H9 (cell line): ENCODE data around the gene GAK. TPM values are rescaled to one million over a fixed set of nuclear protein-coding genes. Genes with fewer than 3 reads are reported as not detected.

Experiments
- DNase-seq: peaks from one replicate; pipeline ENCODE4 v3.0.0-alpha.2; 2017
- H2AFZ ChIP-seq: one replicate; pipeline ENCODE4 v1.6.1; 2013; ENCODE audit warnings: mild to moderate bottlenecking, low read length, control low read depth, moderate library complexity
- H2AK5ac ChIP-seq: 2 replicates; pipeline ENCODE4 v1.6.1; 2013; ENCODE audit warnings: low read length, control low read depth, mixed read lengths; ENCODE audit not compliant: insufficient read length
- H2BK120ac ChIP-seq: one replicate; pipeline ENCODE4 v1.6.1; 2013; ENCODE audit warnings: low read depth, mild to moderate bottlenecking, low read length, control low read depth, inconsistent platforms; ENCODE audit not compliant: poor library complexity, severe bottlenecking
- H2BK12ac ChIP-seq: 2 replicates; pipeline ENCODE4 v1.6.1; 2013; ENCODE audit warnings: low read length, control low read depth, mixed read lengths, low read depth; ENCODE audit not compliant: insufficient read length
- H2BK15ac ChIP-seq: 2 replicates; pipeline ENCODE4 v1.6.1; 2013; ENCODE audit warnings: low read depth, low read length, control low read depth
- H2BK20ac ChIP-seq: one replicate; pipeline ENCODE4 v1.6.1; 2013; ENCODE audit warnings: low read depth, mild to moderate bottlenecking, low read length, control low read depth, inconsistent platforms; ENCODE audit not compliant: poor library complexity, severe bottlenecking
- H2BK5ac ChIP-seq: 2 replicates; pipeline ENCODE4 v1.6.1; 2013; ENCODE audit warnings: low read length, control low read depth, mixed read lengths; ENCODE audit not compliant: insufficient read length
- H3K14ac ChIP-seq: 2 replicates; pipeline ENCODE4 v1.6.1; 2013; ENCODE audit warnings: low read length, control low read depth; ENCODE audit not compliant: insufficient read depth
- H3K18ac ChIP-seq: 2 replicates; pipeline ENCODE4 v1.6.1; 2013; ENCODE audit warnings: low read depth, mild to moderate bottlenecking, mixed read lengths, low read length, control low read depth; ENCODE audit not compliant: insufficient read length
- H3K23ac ChIP-seq: 2 replicates; pipeline ENCODE4 v1.6.1; 2013; ENCODE audit warnings: low read length, control low read depth, mixed read lengths, low read depth; ENCODE audit not compliant: insufficient read length
- H3K23me2 ChIP-seq: 2 replicates; pipeline ENCODE4 v1.6.1; 2013; ENCODE audit warnings: low read depth, mild to moderate bottlenecking, mixed read lengths, low read length, control low read depth; ENCODE audit not compliant: insufficient read length, poor library complexity, severe bottlenecking
- H3K27ac ChIP-seq: 2 replicates; pipeline ENCODE4 v1.5.1; 2013; ENCODE audit warnings: low read length, control low read depth, mixed read lengths, low read depth; ENCODE audit not compliant: insufficient read length
- H3K27me3 ChIP-seq: 2 replicates; pipeline ENCODE4 v1.6.1; 2013; ENCODE audit warnings: low read length, control low read depth, inconsistent platforms; ENCODE audit not compliant: insufficient read depth
- H3K4ac ChIP-seq: 2 replicates; pipeline ENCODE4 v1.6.1; 2013; ENCODE audit warnings: low read depth, mild to moderate bottlenecking, control low read depth, inconsistent platforms, low read length, moderate library complexity
- H3K4me1 ChIP-seq: 2 replicates; pipeline ENCODE4 v1.6.1; 2013; ENCODE audit warnings: low read length, control low read depth, inconsistent platforms; ENCODE audit not compliant: insufficient read depth
- H3K4me2 ChIP-seq: 2 replicates; pipeline ENCODE4 v1.6.1; 2013; ENCODE audit warnings: low read length, control low read depth, mixed read lengths; ENCODE audit not compliant: insufficient read length, insufficient read depth
- H3K56ac ChIP-seq: 2 replicates; pipeline ENCODE4 v1.6.1; 2013; ENCODE audit warnings: low read depth, mild to moderate bottlenecking, mixed read lengths, low read length, control low read depth; ENCODE audit not compliant: insufficient read length
- H3K79me1 ChIP-seq: 2 replicates; pipeline ENCODE4 v1.6.1; 2013; ENCODE audit warnings: low read depth, mild to moderate bottlenecking, moderate library complexity, low read length, control low read depth, inconsistent platforms; ENCODE audit not compliant: insufficient read depth, poor library complexity, severe bottlenecking
- H3K79me2 ChIP-seq: 2 replicates; pipeline ENCODE4 v1.6.1; 2013; ENCODE audit warnings: low read length, control low read depth, inconsistent platforms; ENCODE audit not compliant: insufficient read depth
- H3K9ac ChIP-seq: 2 replicates; pipeline ENCODE4 v1.6.1; 2013; ENCODE audit warnings: low read length, control low read depth, mixed read lengths; ENCODE audit not compliant: insufficient read length; ENCODE audit errors: extremely low read depth
- H3K9me3 ChIP-seq: one replicate; pipeline ENCODE4 v1.6.1; 2013; ENCODE audit warnings: low read depth, low read length, inconsistent platforms; ENCODE audit not compliant: control insufficient read depth
- H3T11ph ChIP-seq: one replicate; pipeline ENCODE4 v1.6.1; 2013; ENCODE audit warnings: mild to moderate bottlenecking, low read length, control low read depth, inconsistent platforms
- H4K20me1 ChIP-seq: one replicate; pipeline ENCODE4 v1.6.1; 2013; ENCODE audit not compliant: control insufficient read depth, insufficient read length, insufficient read depth
- H4K5ac ChIP-seq: 2 replicates; pipeline ENCODE4 v1.6.1; 2013; ENCODE audit warnings: low read depth, mild to moderate bottlenecking, mixed read lengths, low read length, control low read depth; ENCODE audit not compliant: insufficient read length
- H4K8ac ChIP-seq: replicated peaks from 2 replicates; pipeline ENCODE4 v1.6.1; 2013; ENCODE audit warnings: low read length, control low read depth, mixed read lengths, low read depth; ENCODE audit not compliant: insufficient read length
- H4K91ac ChIP-seq: 2 replicates; pipeline ENCODE4 v1.6.1; 2013; ENCODE audit warnings: low read depth, mild to moderate bottlenecking, moderate library complexity, mixed read lengths, low read length, control low read depth; ENCODE audit not compliant: insufficient read length
- H3K27ac Mint-ChIP-seq, 3 experiments: 2 replicates in 2 of 3; 3 replicates in 1 of 3; pipeline ENCODE4 v1.8.0; 2020 to 2021; ENCODE audit warnings: mixed read lengths in 3 of 3, mild to moderate bottlenecking in 1 of 3, moderate library complexity in 1 of 3
- H3K27me3 Mint-ChIP-seq: 2 replicates; pipeline ENCODE4 v1.8.0; 2021; ENCODE audit warnings: low read depth, mild to moderate bottlenecking, moderate library complexity, mixed read lengths
- H3K36me3 Mint-ChIP-seq, 3 experiments: 2 replicates in 2 of 3; 3 replicates in 1 of 3; pipeline ENCODE4 v1.8.0; 2020 to 2021; ENCODE audit warnings: low read depth in 3 of 3, mixed read lengths in 3 of 3; ENCODE audit not compliant: insufficient read depth in 1 of 3
- H3K4me1 Mint-ChIP-seq, 2 experiments: 2 replicates each; pipeline ENCODE4 v1.8.0; 2020; ENCODE audit warnings: mixed read lengths in 2 of 2
- H3K4me3 Mint-ChIP-seq, 2 experiments: 2 replicates in 1 of 2; 3 replicates in 1 of 2; pipeline ENCODE4 v1.8.0; 2020 to 2021; ENCODE audit warnings: mild to moderate bottlenecking in 2 of 2, mixed read lengths in 2 of 2, moderate library complexity in 1 of 2
- H3K9me3 Mint-ChIP-seq, 2 experiments: 2 replicates in 1 of 2; 3 replicates in 1 of 2; pipeline ENCODE4 v1.8.0; 2020; ENCODE audit warnings: mild to moderate bottlenecking in 2 of 2, mixed read lengths in 2 of 2, moderate library complexity in 1 of 2
- CTCF ChIP-seq: fragments of 200-600 bp; sonication (generic); conservative IDR thresholded peaks from 3 replicates; pipeline ENCODE4 v1.8.0; 2021; ENCODE audit warnings: antibody characterized with exemption, mild to moderate bottlenecking
- WGBS: extraction: QIAGEN DNeasy Blood & Tissue Kit; methylation state at CpG from one replicate; pipeline ENCODE4 v1.1.7; 2013; ENCODE audit warnings: missing lambda C conversion rate, low lambda C conversion rate, mixed read lengths; ENCODE audit not compliant: insufficient read length; ENCODE audit errors: extremely low coverage; 5-methylcytosine and 5-hydroxymethylcytosine counted together
- total RNA-seq: library from RNA; stranded (reverse); gene quantifications from 2 replicates; pipeline ENCODE4 v1.2.1, GENCODE V29; 2021

The GAK gene
- total RNA-seq, 1 experiment from 2014 or later, result 80.7 TPM

DNA sequence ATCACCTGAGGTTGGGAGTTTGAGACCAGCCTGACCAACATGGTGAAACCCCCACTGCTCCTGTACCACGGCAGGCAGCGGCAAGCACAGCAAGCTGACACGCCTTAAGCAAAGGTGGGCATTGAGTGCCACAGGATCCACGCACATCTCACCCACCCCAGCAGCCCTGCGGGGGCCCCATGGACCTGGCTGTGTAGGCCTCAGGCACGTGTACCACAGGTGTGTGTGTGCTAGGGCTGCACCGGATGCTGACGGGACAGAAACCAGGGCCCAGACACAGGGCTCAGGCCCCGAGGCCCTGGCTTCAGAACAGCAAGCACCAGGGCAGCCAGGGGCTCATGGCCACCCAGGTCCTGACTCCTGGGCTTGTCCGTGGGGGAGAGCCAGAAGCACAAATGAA, 46.8 kb downstream of the GAK start:
- no peak overlapping the region for H3K27ac Mint-ChIP-seq
- no peak overlapping the region for H2BK5ac ChIP-seq
- no peaks in the 10 kb centered on the region for H3K27me3 ChIP-seq

More for the DNA sequence above, 46.8 kb downstream of the GAK start:
- no CpG with 5 or more reads among the region's 10 CpGs for WGBS
- Histone ChIP-seq H3K79me1 (no peaks in the 10 kb centered on the region), H3K79me2 (no peaks in the 10 kb centered on the region), H2BK120ac (no peak overlapping the region), H3T11ph (no peak overlapping the region), H3K56ac (no peak overlapping the region), H2AK5ac (no peak overlapping the region), H2BK12ac (no peak overlapping the region), H3K4ac (no peak overlapping the region), H3K9ac (no peak overlapping the region), H4K20me1 (no peaks in the 10 kb centered on the region), H3K23me2 (no peaks in the 10 kb centered on the region), H2BK20ac (no peak overlapping the region), H3K23ac (no peak overlapping the region), H2BK15ac (no peak overlapping the region), H4K8ac (no peak overlapping the region), H4K91ac (no peak overlapping the region), H3K9me3 (no peaks in the 10 kb centered on the region), H3K4me2 (no peak overlapping the region), H4K5ac (no peak overlapping the region), H3K18ac (no peak overlapping the region), H3K27ac (no peak overlapping the region), H3K14ac (no peak overlapping the region), H3K4me1 (no peaks in the 10 kb centered on the region), H2AFZ (no peak overlapping the region)
- Mint-ChIP-seq H3K27me3 (no peaks in the 10 kb centered on the region), H3K9me3 (peaks cover 2 to 4% of the 10 kb centered on the region in 2 experiments; a peak in 2 of 5 replicates), H3K4me3 (no peak overlapping the region), H3K4me1 (no peaks in the 10 kb centered on the region), H3K36me3 (peaks cover 13 to 31% (median 29%) of the 10 kb centered on the region in 3 experiments; a peak in 6 of 7 replicates)
- DNase-seq, result no peak
- no peak for TF ChIP-seq CTCF
